WERI-Rb-1 (cell line): ENCODE results near the gene RNF141.

Source experiments
- DNase-seq: peaks from one replicate; pipeline ENCODE4 v3.0.0-alpha.2; 2020
- H3K27ac ChIP-seq: fragments of 250-450 bp; sonication (Bioruptor Pico); 2 replicates; pipeline ENCODE4 v1.5.1; 2020; ENCODE audit warnings: mild to moderate bottlenecking, moderate library complexity
- H3K27me3 ChIP-seq: fragments of 250-450 bp; sonication (Bioruptor Pico); 2 replicates; pipeline ENCODE4 v1.5.1; 2021; ENCODE audit warnings: mild to moderate bottlenecking, low read depth, moderate library complexity; ENCODE audit not compliant: insufficient read depth, severe bottlenecking
- H3K36me3 ChIP-seq: fragments of 250-450 bp; sonication (Bioruptor Pico); 2 replicates; pipeline ENCODE4 v1.5.1; 2020; ENCODE audit warnings: mild to moderate bottlenecking, moderate library complexity
- H3K4me3 ChIP-seq: 2 replicates; pipeline ENCODE4 v1.5.1; 2011; ENCODE audit warnings: low read depth, mild to moderate bottlenecking, control low read depth, low read length
- H3K9me3 ChIP-seq: fragments of 250-450 bp; sonication (Bioruptor Pico); 2 replicates; pipeline ENCODE4 v1.5.1; 2021; ENCODE audit warnings: mild to moderate bottlenecking, moderate library complexity; ENCODE audit not compliant: severe bottlenecking
- TF ChIP-seq, protein P1 (sequence below): IDR thresholded peaks from 2 replicates; pipeline ENCODE4 v1.5.1; 2011; ENCODE audit warnings: low read depth, mild to moderate bottlenecking, control low read depth, inconsistent platforms, low read length

Gene RNF141

DNA sequence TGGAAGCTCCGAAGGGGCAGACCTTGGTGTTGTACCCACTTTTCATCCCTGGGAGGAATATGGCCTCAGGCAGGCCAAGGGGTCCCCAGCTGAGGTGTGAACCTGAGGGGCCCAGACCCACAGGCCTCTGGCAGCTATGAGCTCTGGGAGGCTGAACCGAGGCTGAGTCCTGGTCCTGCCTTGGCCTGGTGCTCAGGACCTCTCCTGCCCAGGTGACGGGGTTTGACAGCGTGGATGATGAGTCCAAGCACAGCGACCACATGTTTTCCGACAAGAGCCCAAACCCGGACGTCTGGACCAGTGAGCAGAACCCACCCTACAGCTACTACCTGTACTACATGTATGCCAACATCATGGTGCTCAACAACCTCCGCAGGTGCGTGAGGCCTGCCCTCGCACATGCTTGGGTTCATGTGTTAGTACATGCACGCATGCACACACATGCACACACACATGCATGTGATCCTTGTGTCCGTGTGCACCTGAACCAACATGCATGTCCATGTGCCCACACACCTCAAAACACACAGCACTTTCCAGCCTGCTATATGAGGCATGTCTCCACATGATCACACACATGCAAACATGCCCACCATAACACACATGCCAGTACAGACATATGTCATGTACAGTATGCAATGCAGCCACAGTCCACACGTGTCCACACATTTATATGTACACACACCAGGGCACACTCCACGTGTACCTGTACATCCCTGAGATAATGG, 40.9 kb downstream of the RNF141 start:
- Histone ChIP-seq H3K27ac (no peak overlapping the region), H3K9me3 (no peaks in the 10 kb centered on the region), H3K27me3 (no peaks in the 10 kb centered on the region), H3K36me3 (peaks cover 80% of the 10 kb centered on the region), H3K4me3 (no peak overlapping the region)
- TF ChIP-seq, protein P1, sequence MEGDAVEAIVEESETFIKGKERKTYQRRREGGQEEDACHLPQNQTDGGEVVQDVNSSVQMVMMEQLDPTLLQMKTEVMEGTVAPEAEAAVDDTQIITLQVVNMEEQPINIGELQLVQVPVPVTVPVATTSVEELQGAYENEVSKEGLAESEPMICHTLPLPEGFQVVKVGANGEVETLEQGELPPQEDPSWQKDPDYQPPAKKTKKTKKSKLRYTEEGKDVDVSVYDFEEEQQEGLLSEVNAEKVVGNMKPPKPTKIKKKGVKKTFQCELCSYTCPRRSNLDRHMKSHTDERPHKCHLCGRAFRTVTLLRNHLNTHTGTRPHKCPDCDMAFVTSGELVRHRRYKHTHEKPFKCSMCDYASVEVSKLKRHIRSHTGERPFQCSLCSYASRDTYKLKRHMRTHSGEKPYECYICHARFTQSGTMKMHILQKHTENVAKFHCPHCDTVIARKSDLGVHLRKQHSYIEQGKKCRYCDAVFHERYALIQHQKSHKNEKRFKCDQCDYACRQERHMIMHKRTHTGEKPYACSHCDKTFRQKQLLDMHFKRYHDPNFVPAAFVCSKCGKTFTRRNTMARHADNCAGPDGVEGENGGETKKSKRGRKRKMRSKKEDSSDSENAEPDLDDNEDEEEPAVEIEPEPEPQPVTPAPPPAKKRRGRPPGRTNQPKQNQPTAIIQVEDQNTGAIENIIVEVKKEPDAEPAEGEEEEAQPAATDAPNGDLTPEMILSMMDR = no peak
- DNase-seq = no peak

DNA sequence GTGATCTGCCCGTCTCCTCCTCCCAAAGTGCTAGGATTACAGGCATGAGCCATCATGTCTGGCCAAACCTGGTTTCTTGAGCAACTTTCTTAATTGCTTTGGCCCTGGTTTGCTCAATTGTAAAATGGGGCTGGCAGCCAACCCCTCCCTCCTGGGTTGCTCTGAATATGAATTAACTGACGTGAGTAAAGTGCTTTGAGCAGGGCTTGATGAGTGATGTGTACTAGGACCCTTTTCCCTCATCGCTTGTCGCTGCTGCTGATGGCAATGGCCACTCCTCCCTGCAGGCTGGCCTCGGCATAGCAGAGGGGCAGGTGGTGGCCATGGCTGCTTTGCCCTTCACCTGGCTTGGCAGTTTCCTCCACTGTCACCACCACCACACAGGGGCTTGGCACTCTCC, 41.5 kb downstream of the RNF141 start:
- no peak overlapping the region for H3K27ac ChIP-seq
- H3K27me3 ChIP-seq = no peaks in the 10 kb centered on the region
- H3K4me3 ChIP-seq = no peak overlapping the region
- TF ChIP-seq, protein P1 = no peak
- no peaks in the 10 kb centered on the region for H3K9me3 ChIP-seq
- DNase-seq = no peak
- H3K36me3 ChIP-seq = peaks cover 86% of the 10 kb centered on the region

DNA sequence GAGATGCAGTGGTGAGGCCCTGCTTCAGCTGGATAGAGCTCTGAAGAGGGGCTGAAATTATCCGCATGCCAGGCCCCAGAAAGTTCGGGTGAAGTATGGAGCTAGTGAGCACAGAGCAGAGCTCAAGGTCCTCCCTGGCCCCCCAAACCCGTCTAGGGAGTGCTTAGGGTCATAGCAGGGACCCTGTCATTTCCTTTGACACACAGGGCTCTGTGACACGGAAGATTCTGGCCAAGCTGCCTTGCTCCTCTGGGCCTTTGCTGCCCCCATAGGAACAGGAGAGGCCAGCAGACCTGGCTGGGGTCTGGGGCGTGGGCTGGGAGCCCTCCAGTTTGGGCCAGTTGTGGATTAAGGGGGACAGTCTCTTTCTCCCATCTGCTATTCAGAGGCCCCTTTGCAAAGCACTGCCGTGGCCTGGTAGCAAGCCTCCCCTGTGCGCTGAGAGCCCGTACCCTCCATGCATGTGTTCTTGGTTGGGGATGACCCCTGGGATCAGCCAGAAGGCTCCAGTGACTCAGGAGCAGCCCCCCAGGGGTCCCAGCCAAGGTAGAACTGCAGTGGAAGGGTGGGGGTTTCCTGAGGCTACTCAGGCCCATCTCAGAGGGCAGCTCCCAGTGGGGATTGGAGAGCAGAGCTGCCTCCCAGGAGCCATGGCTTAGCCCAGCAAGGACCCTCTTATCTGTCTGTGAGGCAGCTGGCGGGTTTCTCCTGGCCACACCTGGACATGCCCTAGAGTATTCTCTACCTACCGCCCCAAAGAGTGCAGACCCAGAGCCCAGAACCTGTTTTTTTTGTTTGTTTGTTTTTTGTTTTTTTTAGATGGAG, 42.3 kb downstream of the RNF141 start:
- H3K27me3 ChIP-seq = no peaks in the 10 kb centered on the region
- no peak overlapping the region for H3K4me3 ChIP-seq
- H3K9me3 ChIP-seq = no peaks in the 10 kb centered on the region
- TF ChIP-seq, protein P1 = no peak
- DNase-seq = no peak
- peak overlapping the region; percentile 63 for H3K27ac ChIP-seq
- peaks cover 92% of the 10 kb centered on the region for H3K36me3 ChIP-seq

DNA sequence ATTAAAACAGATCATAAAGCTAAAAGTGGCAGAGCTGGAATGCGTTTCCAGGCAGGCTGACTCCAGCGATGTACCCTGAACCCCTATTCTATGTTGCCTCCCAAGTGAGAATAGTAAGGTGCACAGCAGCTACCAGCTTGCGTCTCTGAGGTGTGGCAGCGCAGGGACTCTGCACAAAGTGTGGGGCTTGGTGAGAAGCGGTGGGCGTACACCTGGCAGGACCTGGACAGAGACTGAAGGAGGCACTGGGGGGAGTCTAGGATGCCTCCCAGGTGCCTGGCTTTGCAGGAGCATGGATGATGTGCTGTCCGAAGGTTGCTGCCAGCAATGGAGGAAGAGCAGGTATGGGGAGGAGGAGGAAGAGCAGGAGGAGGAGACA, 43.0 kb downstream of the RNF141 start:
- TF ChIP-seq, protein P1 = no peak
- peaks cover 92% of the 10 kb centered on the region for H3K36me3 ChIP-seq
- no peaks in the 10 kb centered on the region for H3K9me3 ChIP-seq
- H3K27me3 ChIP-seq = no peaks in the 10 kb centered on the region
- peak overlapping the region; percentile 63 for H3K27ac ChIP-seq
- DNase-seq = no peak
- no peak overlapping the region for H3K4me3 ChIP-seq

DNA sequence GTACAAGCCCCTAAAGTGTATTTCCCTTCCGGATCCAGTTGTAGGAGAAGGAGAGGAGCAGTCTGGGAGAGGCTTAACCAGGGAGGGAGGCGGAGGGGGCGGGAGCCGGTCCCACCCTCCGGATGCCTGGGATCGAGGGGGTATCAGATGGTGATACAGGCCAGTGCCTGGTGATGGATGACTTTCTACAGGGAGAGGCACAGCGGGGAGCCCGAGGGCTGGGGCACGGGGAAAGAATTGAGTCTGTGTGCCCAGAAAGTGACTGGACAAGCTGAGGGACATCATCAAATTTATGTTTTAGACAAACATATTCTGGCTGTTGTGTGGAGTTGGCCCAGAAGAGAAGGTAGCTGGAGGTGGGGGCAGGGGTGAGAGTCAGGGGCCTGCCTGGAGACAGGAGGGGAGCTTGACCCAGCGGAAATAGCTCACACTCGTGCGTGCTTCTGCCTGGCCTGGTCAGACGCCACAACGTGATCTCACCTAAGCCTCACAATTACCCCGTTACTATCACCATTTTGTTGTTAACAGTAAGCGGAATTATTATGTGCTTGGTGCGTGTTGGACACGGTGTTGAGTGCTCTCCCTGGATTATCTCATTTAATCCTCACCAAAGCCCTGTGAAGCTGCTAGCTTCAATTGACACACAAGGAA, 43.5 kb downstream of the RNF141 start:
- H3K27ac ChIP-seq = peak overlapping the region; percentile 63
- H3K36me3 ChIP-seq = peaks cover 92% of the 10 kb centered on the region
- no peaks in the 10 kb centered on the region for H3K27me3 ChIP-seq
- peak overlapping the region; percentile 11; the same call in 1 of the 2 replicates for H3K4me3 ChIP-seq
- TF ChIP-seq, protein P1 = no peak
- peaks cover 2% of the 10 kb centered on the region for H3K9me3 ChIP-seq
- peak; percentile 75 for DNase-seq
